Transverse colon (tissue), 4 donors: Measurements from ENCODE around the gene MYBPC1. TPM values are rescaled to one million over a fixed set of nuclear protein-coding genes. Genes with fewer than 3 reads are reported as not detected.

Experiments used
- DNase-seq: peaks from one replicate; pipeline ENCODE4 v3.0.0-alpha.2; 2019
- H3K27ac ChIP-seq, 4 donors: fragments of 200-600 bp; sonication (generic); 2 replicates each; pipeline ENCODE4 v1.5.1; 2016 to 2018; ENCODE audit warnings: inconsistent platforms in 4 of 4
- H3K27me3 ChIP-seq: fragments of 200-600 bp; sonication (generic); 2 replicates; pipeline ENCODE4 v1.5.1; 2017; ENCODE audit warnings: inconsistent platforms
- H3K36me3 ChIP-seq, 4 donors: fragments of 200-600 bp; sonication (generic); 2 replicates each; pipeline ENCODE4 v1.5.1; 2017 to 2019; ENCODE audit warnings: inconsistent platforms in 4 of 4
- H3K4me1 ChIP-seq, 4 donors: fragments of 200-600 bp; sonication (generic); 2 replicates each; pipeline ENCODE4 v1.5.1; 2017 to 2020; ENCODE audit warnings: inconsistent platforms in 4 of 4
- H3K4me3 ChIP-seq, 4 donors: fragments of 200-600 bp; sonication (generic); 1 replicate in 1 of 4; 2 replicates in 3 of 4; pipeline versions ENCODE4 v1.5.1 to v1.6.1; 2017 to 2019; ENCODE audit warnings: inconsistent platforms in 4 of 4
- H3K9me3 ChIP-seq, 2 donors: fragments of 200-600 bp; sonication (generic); 2 replicates each; pipeline ENCODE4 v1.5.1; 2017 to 2019; ENCODE audit warnings: inconsistent platforms in 2 of 2
- CTCF ChIP-seq, 5 experiments: fragments of 200-600 bp in 3 of 5; fragments of 450-650 bp in 2 of 5; sonication (generic) in 3 of 5; IDR thresholded peaks; 1 replicate in 2 of 5; 2 replicates in 3 of 5; pipeline ENCODE4 v1.5.1; 2016 to 2017; ENCODE audit warnings: antibody characterized with exemption in 5 of 5, inconsistent platforms in 3 of 5, mild to moderate bottlenecking in 2 of 5, moderate library complexity in 1 of 5
- EP300 ChIP-seq: sonication (generic); formaldehyde crosslinking; IDR thresholded peaks from one replicate; pipeline ENCODE4 v1.6.1; 2017; ENCODE audit warnings: antibody characterized with exemption, low read depth
- POLR2A ChIP-seq: fragments of 450-650 bp; IDR thresholded peaks from one replicate; pipeline ENCODE4 v1.6.1; 2016; ENCODE audit warnings: antibody characterized with exemption, mild to moderate bottlenecking, moderate library complexity
- POLR2AphosphoS5 ChIP-seq, 3 donors: sonication (generic); formaldehyde crosslinking; IDR thresholded peaks; one replicate each; pipeline ENCODE4 v1.6.1; 2016; ENCODE audit warnings: antibody characterized with exemption in 3 of 3
- WGBS, 2 donors: methylation state at CpG; one replicate each; pipeline ENCODE4 v1.1.5; 2018; ENCODE audit warnings: low coverage in 1 of 2; 5-methylcytosine and 5-hydroxymethylcytosine counted together
- in situ Hi-C, 4 donors: fragments of 200-750 bp; cut with MboI; loops; one replicate each; pipeline versions ENCODE4 v1.15.0 to v1.15.1; 2017; ENCODE audit warnings: low sequenced_read_pairs in 3 of 4, low pct_ligation_motif_present in 1 of 4, low pct_unique_long_range_greater_than_20kb in 1 of 4
- intact Hi-C: fragments of 100-400 bp; cut with DNase I; formaldehyde crosslinking; loops from one replicate; pipeline ENCODE4 v1.15.1; 2023; ENCODE audit warnings: low total_unique reads
- total RNA-seq, 4 donors: library from RNA; depleted of rRNA; stranded (reverse); fragments of >200 nt; gene quantifications; one replicate each; pipeline ENCODE4 v1.1.0, GENCODE V29; 2016

Gene MYBPC1
- total RNA-seq, 4 donors from 2014 or later, result 151 to 247 (median 182) TPM; not detected in 1

GRCh38 chr12:101619858-101620761 lies 25.3 kb downstream of the MYBPC1 start:
- TF ChIP-seq POLR2A, result no peak
- intact Hi-C loops (no loop called here), in situ Hi-C loops (no loop called here)
- 23 to 46% methylated on average over 5 to 6 of the region's 6 CpGs for WGBS, 2 donors
- H3K27ac ChIP-seq, result peak overlapping the region; percentile 49 to 72 (median 62)
- H3K4me3 ChIP-seq, result no peak overlapping the region
- no peaks in the 10 kb centered on the region for H3K9me3 ChIP-seq
- H3K36me3 ChIP-seq, result no peaks in the 10 kb centered on the region
- peaks cover 0 to 39% (median 29%) of the 10 kb centered on the region in 4 donors for H3K4me1 ChIP-seq
- DNase-seq, result peak; percentile 47
- H3K27me3 ChIP-seq, result peaks cover 6% of the 10 kb centered on the region

- peaks cover 0 to 33% (median 25%) of the 10 kb centered on the region in 4 donors for H3K4me1 ChIP-seq
- no peaks in the 10 kb centered on the region for H3K36me3 ChIP-seq
- H3K9me3 ChIP-seq, result no peaks in the 10 kb centered on the region
- H3K4me3 ChIP-seq, result no peak overlapping the region
- in situ Hi-C loops, result no loop called here
- TF ChIP-seq EP300 (no peak), CTCF (IDR thresholded peaks at IDR 0.05) (no peak), POLR2AphosphoS5 (IDR thresholded peaks at IDR 0.05) (no peak), POLR2A (no peak)
- H3K27ac ChIP-seq, result peak overlapping the region; percentile 49 to 72 (median 62)
- intact Hi-C loops, result no loop called here
- no peak for DNase-seq
- 31 to 34% methylated on average over 2 of the region's 2 CpGs for WGBS, 2 donors
- peaks cover 6% of the 10 kb centered on the region for H3K27me3 ChIP-seq
Observed at GRCh38 chr12:101620762-101621133, 26.0 kb downstream of the MYBPC1 start.

GRCh38 chr12:101628676-101629075 lies 33.9 kb downstream of the MYBPC1 start:
- Histone ChIP-seq H3K27ac (peak overlapping the region in 1 of 4 donors; percentile 17), H3K36me3 (no peaks in the 10 kb centered on the region), H3K4me1 (peaks cover 0 to 9% (median 4%) of the 10 kb centered on the region in 4 donors), H3K9me3 (no peaks in the 10 kb centered on the region), H3K27me3 (peaks cover 6% of the 10 kb centered on the region), H3K4me3 (no peak overlapping the region)
- TF ChIP-seq POLR2A (no peak), POLR2AphosphoS5 (IDR thresholded peaks at IDR 0.05) (no peak), CTCF (IDR thresholded peaks at IDR 0.05) (no peak), EP300 (no peak)
- intact Hi-C loops (no loop called here), in situ Hi-C loops (no loop called here)
- DNase-seq, result no peak
- 40 to 47% methylated on average over 3 of the region's 3 CpGs for WGBS, 2 donors

- DNase-seq, result no peak
- Histone ChIP-seq H3K27ac (no peak overlapping the region), H3K4me3 (no peak overlapping the region), H3K4me1 (no peaks in the 10 kb centered on the region), H3K36me3 (no peaks in the 10 kb centered on the region), H3K9me3 (no peaks in the 10 kb centered on the region), H3K27me3 (no peaks in the 10 kb centered on the region)
- in situ Hi-C loops, result no loop called here
- no peak for TF ChIP-seq POLR2AphosphoS5 (IDR thresholded peaks at IDR 0.05)
- no peak for TF ChIP-seq CTCF (IDR thresholded peaks at IDR 0.05)
- no peak for TF ChIP-seq POLR2A
- no peak for TF ChIP-seq EP300
- intact Hi-C loops, result no loop called here
- WGBS, 2 donors, result 54 to 59% methylated on average over 2 of the region's 2 CpGs
Observed at GRCh38 chr12:101634724-101635123, 40.0 kb downstream of the MYBPC1 start.
